DOHH2 (cell line): ENCODE data around the gene ADGRA3.

Experiments used
- EZH2phosphoT487 ChIP-seq: fragments of 200-600 bp; sonication (generic); IDR thresholded peaks from 2 replicates; pipeline ENCODE4 v1.6.1; 2017; ENCODE audit warnings: borderline replicate concordance, mild to moderate bottlenecking, antibody characterized with exemption, low read length, moderate library complexity, mixed read lengths
- TF ChIP-seq, protein P1 (sequence below): fragments of 200-600 bp; sonication (generic); IDR thresholded peaks from one replicate; pipeline ENCODE4 v1.5.1; 2014; ENCODE audit warnings: antibody characterized with exemption, mild to moderate bottlenecking, low read depth, low read length; ENCODE audit not compliant: poor library complexity, severe bottlenecking

DNA sequence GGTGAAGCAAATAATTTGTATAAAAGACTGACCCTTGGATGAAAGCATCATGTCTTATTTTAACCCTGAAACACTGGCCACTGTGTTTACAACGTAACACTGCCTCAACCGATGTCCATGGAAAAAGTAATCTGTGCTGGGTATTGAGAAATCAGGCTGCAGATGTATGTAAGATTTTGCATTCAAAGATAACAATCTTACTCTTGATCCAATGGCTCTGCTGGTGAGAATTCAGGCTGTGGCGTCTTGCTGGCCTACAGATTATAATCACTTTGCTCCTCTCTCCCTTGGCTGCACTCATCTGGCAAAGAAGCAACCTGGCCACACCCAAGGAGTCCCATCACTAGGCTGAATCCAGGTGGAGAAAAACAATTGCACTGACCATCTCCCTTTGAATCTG, 7.5 kb downstream of the ADGRA3 start:
- no peak for TF ChIP-seq EZH2phosphoT487
- TF ChIP-seq, protein P1, sequence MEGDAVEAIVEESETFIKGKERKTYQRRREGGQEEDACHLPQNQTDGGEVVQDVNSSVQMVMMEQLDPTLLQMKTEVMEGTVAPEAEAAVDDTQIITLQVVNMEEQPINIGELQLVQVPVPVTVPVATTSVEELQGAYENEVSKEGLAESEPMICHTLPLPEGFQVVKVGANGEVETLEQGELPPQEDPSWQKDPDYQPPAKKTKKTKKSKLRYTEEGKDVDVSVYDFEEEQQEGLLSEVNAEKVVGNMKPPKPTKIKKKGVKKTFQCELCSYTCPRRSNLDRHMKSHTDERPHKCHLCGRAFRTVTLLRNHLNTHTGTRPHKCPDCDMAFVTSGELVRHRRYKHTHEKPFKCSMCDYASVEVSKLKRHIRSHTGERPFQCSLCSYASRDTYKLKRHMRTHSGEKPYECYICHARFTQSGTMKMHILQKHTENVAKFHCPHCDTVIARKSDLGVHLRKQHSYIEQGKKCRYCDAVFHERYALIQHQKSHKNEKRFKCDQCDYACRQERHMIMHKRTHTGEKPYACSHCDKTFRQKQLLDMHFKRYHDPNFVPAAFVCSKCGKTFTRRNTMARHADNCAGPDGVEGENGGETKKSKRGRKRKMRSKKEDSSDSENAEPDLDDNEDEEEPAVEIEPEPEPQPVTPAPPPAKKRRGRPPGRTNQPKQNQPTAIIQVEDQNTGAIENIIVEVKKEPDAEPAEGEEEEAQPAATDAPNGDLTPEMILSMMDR: no peak
